CD4-positive, alpha-beta T cell treated with Interleukin-4 for 4 hours (primary cell): ENCODE data around the gene CTSZ.
"Not testable (repeated sequence)": the region's sequence is repeated elsewhere in the genome, so short reads cannot be mapped to it uniquely, and the experiment has no call there.

ENCODE experiments used
- DNase-seq: peaks from one replicate; pipeline ENCODE4 v3.0.0-alpha.2; 2020

CTSZ gene

GRCh38 chr20:58978351-58979190 is 28.5 kb downstream of the CTSZ start:
- no peak for DNase-seq

GRCh38 chr20:58976061-58976730 is 30.9 kb downstream of the CTSZ start:
- no peak for DNase-seq

GRCh38 chr20:58975353-58975752 is 31.7 kb downstream of the CTSZ start:
- no peak for DNase-seq

GRCh38 chr20:58973866-58974265 is 33.2 kb downstream of the CTSZ start:
- DNase-seq: no peak

GRCh38 chr20:58973179-58973578 is 33.9 kb downstream of the CTSZ start:
- DNase-seq: no peak

- DNase-seq: no peak
These were observed 35.6 kb downstream of the CTSZ start for GRCh38 chr20:58971429-58971828.

- DNase-seq: no peak
These were observed 36.9 kb downstream of the CTSZ start for GRCh38 chr20:58970146-58970545.

- DNase-seq: no peak
These were observed 37.6 kb downstream of the CTSZ start for GRCh38 chr20:58969439-58969838.

GRCh38 chr20:58967652-58968429 is 39.2 kb downstream of the CTSZ start:
- no peak for DNase-seq

GRCh38 chr20:58965270-58966064 is 41.6 kb downstream of the CTSZ start:
- no peak for DNase-seq

GRCh38 chr20:58963922-58964321 is 43.1 kb downstream of the CTSZ start:
- DNase-seq: not testable (repeated sequence)

GRCh38 chr20:58963060-58963584 is 43.9 kb downstream of the CTSZ start:
- DNase-seq: no peak

- DNase-seq: no peak
These were observed 47.4 kb downstream of the CTSZ start for GRCh38 chr20:58959652-58960051.

- no peak for DNase-seq
These were observed 51.0 kb downstream of the CTSZ start for GRCh38 chr20:58956078-58956477.

- no peak for DNase-seq
These were observed 54.0 kb downstream of the CTSZ start for GRCh38 chr20:58953050-58953449.

- DNase-seq: no peak
These were observed 56.5 kb downstream of the CTSZ start for GRCh38 chr20:58950603-58951002.

GRCh38 chr20:58947797-58948388 is 59.2 kb downstream of the CTSZ start:
- DNase-seq: not testable (repeated sequence)

GRCh38 chr20:58945965-58946631 is 61.0 kb downstream of the CTSZ start:
- DNase-seq: no peak
